HG02981 (cell line): ENCODE results near the gene ALK.
"Not testable (repeated sequence)": the region's sequence is repeated elsewhere in the genome, so short reads cannot be mapped to it uniquely, and the experiment has no call there.

Experiments used
- ATAC-seq: cut with Tn5 transposase; IDR thresholded peaks from one replicate; pipeline ENCODE4 v1.9.1; 2021; ENCODE audit warnings: mild to moderate bottlenecking, moderate library complexity; ENCODE audit not compliant: unreplicated experiment

The ALK gene

DNA sequence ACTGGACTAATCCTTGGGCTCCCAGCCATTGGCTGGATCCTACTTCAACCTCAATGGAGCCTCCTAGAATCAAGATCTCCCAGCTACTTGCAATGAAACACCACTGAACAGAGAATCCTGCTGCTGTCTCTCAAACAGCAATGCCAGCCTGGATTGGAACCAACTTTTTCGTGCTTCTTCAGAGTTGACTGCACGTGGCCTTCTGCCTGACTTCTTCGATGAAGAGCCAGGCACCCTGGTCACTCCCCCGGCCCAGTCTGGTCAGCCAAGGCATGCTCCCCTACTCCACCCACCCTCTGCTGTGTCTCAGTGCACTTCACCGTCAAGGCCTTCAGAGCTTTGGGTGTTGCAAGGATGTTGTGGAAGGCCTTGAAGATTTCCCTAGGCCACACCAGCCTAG, 657.5 kb downstream of the ALK start:
- ATAC-seq, result no peak

DNA sequence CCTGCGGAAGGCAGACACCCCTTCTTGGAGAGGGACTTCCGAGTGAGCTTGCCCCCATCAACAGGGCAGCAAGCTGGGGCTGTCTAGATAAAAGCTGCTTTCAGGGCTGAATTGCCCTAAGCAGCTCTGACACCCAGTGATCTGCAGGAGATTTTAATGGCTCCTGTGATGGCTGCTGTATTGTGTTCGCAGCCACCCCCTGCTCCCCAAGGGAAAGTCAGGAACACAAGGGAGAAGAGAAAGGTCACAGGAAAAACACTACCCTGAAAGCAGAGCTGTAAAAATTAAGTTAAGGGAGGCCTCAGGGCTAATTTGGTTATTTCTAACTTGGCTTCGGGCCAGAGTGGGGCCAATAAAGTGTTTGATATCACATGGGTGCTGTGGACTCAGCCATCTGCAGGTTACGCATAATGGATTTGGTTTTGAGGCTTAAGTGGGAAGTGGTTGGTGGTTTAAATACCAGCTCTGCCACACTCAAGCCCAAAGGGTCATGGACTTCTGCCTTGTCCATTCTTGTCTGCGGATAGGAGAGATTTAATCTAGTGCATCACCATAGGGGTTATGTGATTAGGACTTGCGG, 658.6 kb downstream of the ALK start:
- no peak for ATAC-seq

GRCh38 chr2:29261003-29261402, 660.4 kb downstream of the ALK start:
- ATAC-seq, result no peak

GRCh38 chr2:29260142-29260772, 661.1 kb downstream of the ALK start:
- no peak for ATAC-seq

- ATAC-seq, result no peak
Measured at GRCh38 chr2:29259221-29259620, 662.2 kb downstream of the ALK start.

GRCh38 chr2:29255004-29255403, 666.4 kb downstream of the ALK start:
- ATAC-seq, result no peak

DNA sequence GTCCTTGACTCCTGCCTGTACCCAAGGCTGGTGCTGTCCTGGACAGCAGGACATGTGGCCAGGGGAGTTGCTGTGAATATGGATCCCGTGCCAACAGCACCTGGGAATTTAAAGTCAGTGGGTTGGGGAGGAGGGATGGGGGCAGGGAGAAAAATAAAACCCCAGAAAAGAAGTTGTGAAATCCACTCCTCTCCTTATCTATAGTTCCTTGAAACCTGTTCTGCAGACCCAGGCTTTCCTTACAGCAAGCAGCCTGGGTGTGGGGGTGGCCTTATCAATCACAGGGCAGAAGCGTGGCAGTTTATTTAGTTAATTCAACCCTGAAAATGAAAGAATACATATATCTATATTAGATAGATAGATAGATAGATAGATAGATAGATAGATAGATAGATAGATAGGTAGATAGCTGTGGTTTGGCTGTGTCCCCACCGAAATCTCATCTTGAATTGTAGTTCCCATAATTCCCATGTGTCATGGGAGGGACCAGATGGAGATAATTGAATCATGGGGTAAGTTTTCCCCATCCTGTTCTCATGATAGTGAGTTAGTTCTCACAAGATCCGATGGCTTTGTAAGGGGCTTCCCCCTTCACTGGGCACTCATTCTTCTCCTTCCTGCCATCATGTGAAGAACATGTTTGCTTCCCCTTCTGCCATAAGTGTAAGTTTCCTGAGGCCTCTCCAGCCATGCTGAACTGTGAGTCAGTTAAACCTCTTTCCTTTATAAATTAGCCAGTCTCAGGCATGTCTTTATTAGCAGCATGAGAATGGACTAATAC, 667.7 kb downstream of the ALK start:
- ATAC-seq, result not testable (repeated sequence)

DNA sequence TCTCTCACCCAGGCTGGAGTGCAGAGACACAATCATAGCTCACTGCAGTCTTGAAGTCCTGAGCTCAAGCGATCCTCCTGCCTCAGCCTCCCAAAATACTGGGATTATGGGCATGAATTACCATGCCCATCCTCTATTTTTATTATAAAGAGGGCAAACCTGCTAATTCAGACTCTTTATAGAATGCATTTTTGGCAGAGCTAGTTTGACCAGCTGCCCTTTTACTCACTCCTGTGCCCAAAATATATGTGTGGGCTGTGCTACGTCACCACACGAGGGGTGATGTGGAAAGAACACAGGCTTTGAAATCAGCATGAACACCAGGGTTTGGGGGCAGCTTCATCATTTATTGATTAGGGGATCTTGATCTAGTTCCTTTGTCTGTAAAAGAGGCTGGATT, 668.4 kb downstream of the ALK start:
- ATAC-seq, result no peak

DNA sequence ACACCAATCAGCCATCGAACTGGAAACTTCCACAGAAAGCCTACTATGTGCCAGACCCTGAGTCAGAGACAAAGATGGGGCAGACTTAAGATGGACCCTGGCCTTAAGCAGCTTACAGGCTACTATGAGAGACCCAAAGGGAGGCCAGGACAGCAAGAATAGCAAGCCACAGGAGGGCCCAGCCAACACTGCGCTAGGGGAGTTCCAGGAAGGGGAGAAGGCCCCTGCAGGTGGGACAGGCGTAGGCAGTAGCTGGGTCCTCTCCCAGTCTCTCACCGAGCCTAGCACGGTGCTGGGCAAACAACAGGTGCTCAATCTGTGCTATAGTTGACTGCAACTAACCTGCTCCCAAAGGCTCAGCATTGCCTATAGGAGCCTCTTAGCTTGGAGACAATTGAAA, 670.0 kb downstream of the ALK start:
- no peak for ATAC-seq

GRCh38 chr2:29250977-29251376, 670.4 kb downstream of the ALK start:
- ATAC-seq, result no peak

DNA sequence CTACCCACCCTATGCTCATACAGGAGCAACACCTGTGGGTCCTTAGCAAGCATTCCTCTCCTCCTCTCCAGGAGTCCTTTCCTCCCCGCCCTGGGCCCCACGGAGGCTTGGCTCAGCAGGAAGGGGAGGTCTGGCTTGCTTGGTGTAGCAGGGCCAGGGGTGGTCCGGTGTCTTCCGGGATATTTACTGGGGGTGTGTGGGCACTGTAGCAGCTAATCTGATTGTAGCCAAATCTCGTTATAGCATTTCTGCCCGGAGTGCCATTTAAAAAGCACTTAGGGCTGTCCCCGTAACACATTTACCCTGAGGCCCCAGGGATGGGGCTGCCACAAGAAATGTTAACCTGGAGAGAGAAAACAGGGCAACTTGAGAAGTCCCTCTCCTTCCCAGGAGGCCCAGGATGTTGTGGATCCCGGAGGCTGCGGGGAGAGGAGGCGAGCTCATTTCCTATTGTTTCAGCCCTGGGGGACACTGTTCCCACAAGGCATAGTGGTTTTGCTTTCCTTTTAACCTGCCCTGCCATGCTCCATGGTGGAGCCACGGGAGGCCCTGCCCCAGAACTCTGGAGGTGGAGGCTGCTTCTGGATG, 671.6 kb downstream of the ALK start:
- no peak for ATAC-seq

- ATAC-seq, result no peak
Measured at GRCh38 chr2:29247336-29247914, 674.0 kb downstream of the ALK start.

DNA sequence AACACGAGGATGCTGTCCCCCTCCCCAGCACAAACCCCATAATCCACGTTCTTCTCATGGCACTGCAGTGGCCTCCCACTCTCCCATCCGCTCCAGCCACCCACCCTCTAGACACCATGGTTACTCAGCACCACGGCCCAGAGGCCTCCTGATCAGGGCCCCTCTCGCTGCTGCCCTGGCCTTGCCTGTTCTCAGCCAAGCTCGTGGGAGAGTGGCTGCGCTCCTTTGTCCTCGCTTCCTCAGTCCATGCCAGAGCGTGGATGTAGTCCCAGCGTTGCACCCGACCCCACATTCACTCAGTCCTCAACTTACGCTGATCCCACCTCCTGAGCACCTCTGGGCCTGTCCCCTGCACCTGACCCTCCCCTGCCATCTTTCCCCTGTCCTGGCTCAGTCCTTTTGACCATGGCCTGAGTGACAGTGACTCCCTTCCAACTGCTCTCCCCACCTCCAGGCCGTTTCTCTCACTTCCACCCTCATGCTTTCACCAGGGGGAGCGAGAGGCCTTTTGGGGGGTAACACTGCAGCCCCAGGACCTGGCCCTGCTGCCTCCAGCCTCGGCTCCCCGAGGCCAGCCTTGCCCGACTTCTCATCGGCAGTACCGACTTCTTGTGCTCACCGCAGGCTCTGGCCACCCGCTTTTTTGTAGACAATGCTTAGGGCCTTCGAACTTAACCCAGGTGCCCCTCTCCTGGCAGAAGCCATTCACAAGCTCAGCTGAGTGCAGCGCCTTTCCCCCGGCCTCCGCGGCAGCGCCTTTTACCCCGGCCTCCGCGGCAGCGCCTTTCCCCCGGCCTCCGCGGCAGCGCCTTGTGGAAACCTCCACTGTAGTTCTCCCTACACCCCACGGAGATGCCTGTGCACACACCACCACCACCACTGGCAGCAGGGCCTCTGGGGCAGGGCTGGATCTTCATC, 674.7 kb downstream of the ALK start:
- ATAC-seq, result no peak

DNA sequence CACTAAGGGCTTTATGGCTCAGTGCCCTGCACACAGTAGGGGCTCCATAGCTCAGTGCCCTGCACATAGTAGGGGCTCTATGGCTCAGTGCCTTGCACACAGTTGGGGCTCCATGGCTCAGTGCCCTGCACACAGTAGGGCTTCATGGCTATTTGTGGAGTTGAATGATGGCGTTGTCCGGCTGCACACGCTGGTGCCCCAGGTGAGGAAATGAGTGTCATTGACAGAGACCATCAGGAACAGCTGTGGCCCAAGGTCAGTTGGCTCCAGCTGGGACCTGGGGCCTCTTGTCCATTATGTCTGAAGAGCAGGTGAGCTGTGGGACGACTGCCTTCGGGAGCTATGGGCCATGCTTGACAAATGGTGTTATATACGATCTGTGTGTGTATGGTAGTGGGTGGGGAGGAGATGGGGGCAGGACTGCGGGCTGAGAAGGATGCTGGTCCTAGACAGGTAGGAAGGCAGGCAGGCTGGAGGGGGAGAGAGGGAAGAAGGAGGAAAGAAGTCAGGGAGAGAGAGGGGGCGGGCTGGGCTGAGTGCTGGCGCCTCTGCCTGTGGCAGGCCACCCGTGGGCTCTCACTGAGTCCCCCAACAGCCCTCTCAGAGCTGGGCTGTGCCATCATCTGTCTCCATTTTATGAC, 675.5 kb downstream of the ALK start:
- ATAC-seq, result no peak

DNA sequence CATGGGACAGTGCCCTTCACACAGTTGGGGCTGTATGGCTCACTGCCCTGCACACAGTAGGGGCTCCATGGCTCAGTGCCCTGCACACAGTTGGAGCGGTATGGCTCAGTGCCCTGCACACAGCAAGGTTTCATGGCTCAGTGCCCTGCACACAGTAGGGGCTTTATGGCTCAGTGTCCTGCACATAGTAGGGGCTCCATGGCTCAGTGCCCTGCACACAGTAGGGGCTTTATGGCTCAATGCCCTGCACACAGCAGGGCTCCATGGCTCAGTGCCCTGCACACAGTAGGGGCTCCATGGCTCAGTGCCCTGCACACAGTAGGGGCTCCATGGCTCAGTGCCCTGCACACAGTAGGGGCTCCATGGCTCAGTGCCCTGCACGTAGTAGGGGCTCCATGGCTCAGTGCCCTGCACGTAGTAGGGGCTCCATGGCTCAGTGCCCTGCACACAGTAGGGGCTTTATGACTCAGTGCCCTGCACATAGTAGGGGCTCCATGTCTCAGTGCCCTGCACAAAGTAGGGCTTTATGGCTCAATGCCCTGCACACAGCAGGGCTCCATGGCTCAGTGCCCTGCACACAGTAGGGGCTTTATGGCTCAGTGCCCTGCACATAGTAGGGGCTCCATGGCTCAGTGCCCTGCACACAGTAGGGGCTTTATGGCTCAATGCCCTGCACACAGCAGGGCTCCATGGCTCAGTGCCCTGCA, 676.2 kb downstream of the ALK start:
- not testable (repeated sequence) for ATAC-seq

DNA sequence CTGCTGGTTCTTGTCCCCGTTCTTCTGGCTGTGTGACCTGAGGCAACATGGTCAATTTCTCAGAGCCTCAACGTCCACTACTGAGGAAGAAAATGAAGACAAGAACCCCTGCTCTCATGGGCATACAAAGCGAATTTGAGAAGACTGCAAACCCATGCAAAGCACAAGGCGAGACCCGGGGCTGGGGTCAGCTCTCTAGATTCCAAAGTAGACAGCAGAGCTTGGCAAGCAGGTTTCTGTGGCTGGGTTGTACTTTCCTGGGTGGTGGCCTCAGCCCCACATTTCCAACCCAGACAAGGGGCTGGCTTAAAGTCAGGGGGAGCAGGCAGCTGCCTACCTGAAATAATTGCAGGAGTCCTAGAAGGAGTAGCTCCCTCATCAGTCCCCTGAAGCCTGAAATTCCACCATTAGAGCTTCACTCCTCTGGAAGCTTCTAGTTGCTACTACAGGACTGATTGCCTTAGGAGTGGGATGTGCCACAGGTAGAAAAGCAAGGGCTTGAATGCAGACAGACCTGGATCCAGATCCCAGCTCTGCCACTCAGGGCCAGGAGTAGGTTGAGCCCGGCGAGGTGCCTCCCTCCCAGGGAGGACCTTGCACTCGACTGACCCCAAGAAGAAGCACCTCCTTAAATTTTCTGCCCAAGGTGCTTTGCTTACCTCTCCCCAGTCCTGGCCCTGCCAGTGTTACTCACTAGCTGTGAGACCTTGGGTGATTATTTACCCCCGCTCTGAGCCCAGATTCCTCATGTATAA, 678.6 kb downstream of the ALK start:
- ATAC-seq, result no peak

- no peak for ATAC-seq
Measured at GRCh38 chr2:29241955-29242565, 679.3 kb downstream of the ALK start.

DNA sequence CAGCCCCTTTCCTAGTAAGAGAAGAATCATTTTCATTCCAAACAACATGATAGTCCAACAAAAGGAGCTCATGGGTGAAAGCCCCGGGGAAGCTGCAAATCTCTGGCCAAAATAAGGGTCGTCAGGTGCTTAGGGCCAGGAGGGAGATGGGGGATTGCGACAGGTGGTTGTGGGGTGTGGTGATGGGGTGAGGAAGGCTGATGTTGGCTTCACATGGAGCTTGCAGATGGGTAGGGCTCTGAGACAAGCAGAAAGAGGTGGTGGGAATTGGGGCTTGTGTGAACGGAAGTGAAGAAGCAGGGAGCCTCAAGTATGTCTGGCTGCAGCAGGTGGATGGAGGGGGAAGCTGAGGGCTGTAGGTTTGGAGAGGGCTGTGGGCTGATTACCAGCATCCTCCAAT, 680.0 kb downstream of the ALK start:
- no peak for ATAC-seq
